HepG2 (cell line): Measurements from ENCODE around the gene ARHGEF40. TPM values are rescaled to one million over a fixed set of nuclear protein-coding genes. Genes with fewer than 3 reads are reported as not detected.

Source experiments
- ATF7-NPFF ChIP-seq: sonication (generic); formaldehyde crosslinking; IDR thresholded peaks from 2 replicates; pipeline ENCODE4 v1.8.1; 2023; ENCODE audit warnings: mild to moderate bottlenecking, low read depth, missing genetic modification reagents, moderate library complexity
- CTCF ChIP-seq: sonication (generic); formaldehyde crosslinking; IDR thresholded peaks from 2 replicates; pipeline ENCODE4 v1.5.0; 2020; ENCODE audit warnings: mild to moderate bottlenecking, missing genetic modification reagents, moderate library complexity
- GMEB1 ChIP-seq: sonication (generic); formaldehyde crosslinking; IDR thresholded peaks from 2 replicates; pipeline ENCODE4 v1.5.1; 2020; ENCODE audit warnings: missing genetic modification reagents, mild to moderate bottlenecking, borderline replicate concordance
- GMEB2 ChIP-seq: IDR thresholded peaks from 2 replicates; pipeline ENCODE4 v1.6.1; 2016; ENCODE audit warnings: missing biosample characterization, missing genetic modification reagents, low read depth
- HDAC1 ChIP-seq: sonication (generic); formaldehyde crosslinking; IDR thresholded peaks from 2 replicates; pipeline ENCODE4 v1.5.1; 2020; ENCODE audit warnings: mild to moderate bottlenecking, missing genetic modification reagents
- HNRNPL ChIP-seq: fragments of 200-400 bp; formaldehyde crosslinking; IDR thresholded peaks from 2 replicates; pipeline ENCODE4 v1.6.1; 2017; ENCODE audit warnings: mild to moderate bottlenecking, low read depth, low read length
- IRF9 ChIP-seq: sonication (generic); formaldehyde crosslinking; IDR thresholded peaks from 2 replicates; pipeline ENCODE4 v1.8.0; 2022; ENCODE audit warnings: missing genetic modification reagents, mild to moderate bottlenecking, borderline replicate concordance
- KDM4B ChIP-seq: sonication (generic); formaldehyde crosslinking; IDR thresholded peaks from 2 replicates; pipeline ENCODE4 v1.4.0; 2020; ENCODE audit warnings: missing genetic modification reagents
- PTBP1 ChIP-seq: fragments of 200-400 bp; formaldehyde crosslinking; IDR thresholded peaks from 2 replicates; pipeline ENCODE4 v1.6.1; 2018; ENCODE audit warnings: low read length, low read depth; ENCODE audit not compliant: poor library complexity, severe bottlenecking
- RBM22 ChIP-seq: fragments of 200-400 bp; formaldehyde crosslinking; optimal IDR thresholded peaks from 2 replicates; pipeline ENCODE3; 2017; ENCODE audit warnings: mild to moderate bottlenecking, low read length, moderate library complexity
- ZBTB1 ChIP-seq: sonication (generic); formaldehyde crosslinking; IDR thresholded peaks from 2 replicates; pipeline ENCODE4 v1.4.0; 2020; ENCODE audit warnings: missing genetic modification reagents, borderline replicate concordance
- ZNF333 ChIP-seq: sonication (generic); formaldehyde crosslinking; IDR thresholded peaks from 2 replicates; pipeline ENCODE4 v1.4.0; 2020; ENCODE audit warnings: mild to moderate bottlenecking, missing genetic modification reagents, borderline replicate concordance
- ZNF383 ChIP-seq: sonication (generic); formaldehyde crosslinking; IDR thresholded peaks from 2 replicates; pipeline ENCODE4 v1.4.0; 2020; ENCODE audit warnings: missing genetic modification reagents, mild to moderate bottlenecking, borderline replicate concordance
- ZNF672 ChIP-seq: sonication (generic); formaldehyde crosslinking; IDR thresholded peaks from 2 replicates; pipeline ENCODE4 v1.8.1; 2022; ENCODE audit warnings: missing genetic modification reagents
- ZNF772 ChIP-seq: sonication (generic); formaldehyde crosslinking; IDR thresholded peaks from 2 replicates; pipeline ENCODE4 v1.5.0; 2020; ENCODE audit warnings: mild to moderate bottlenecking, missing genetic modification reagents
- ZNF850 ChIP-seq: sonication (generic); formaldehyde crosslinking; conservative IDR thresholded peaks from 2 replicates; pipeline ENCODE4 v1.9.0; 2021; ENCODE audit warnings: mild to moderate bottlenecking, missing genetic modification reagents
- polyA plus RNA-seq, 8 experiments: library from polyadenylated mRNA; depleted of rRNA in 3 of 8; stranded (reverse) in 7 of 8; unstranded in 1 of 8; fragments of >200 nt; fragmentation: Illumina TruSeq in 4 of 8; extraction: Trizol in 4 of 8; gene quantifications; 2 replicates each; pipeline versions ENCODE4 v1.2.1 to v1.2.3, GENCODE V29; 2011 to 2016; ENCODE audit warnings: low read depth in 4 of 8, missing spikeins in 1 of 8, mixed read lengths in 1 of 8; ENCODE audit not compliant: insufficient read depth in 1 of 8
- total RNA-seq, 5 experiments: library from RNA; depleted of rRNA; stranded (reverse); fragments of >200 nt; fragmentation: Illumina TruSeq; extraction: Trizol; gene quantifications; 2 replicates each; pipeline ENCODE4 v1.2.3, GENCODE V29; 2016; ENCODE audit warnings: low read depth in 1 of 5

The ARHGEF40 gene
- total and polyA plus RNA-seq, 2 of the 13 experiments (the other 11 are each of a cell fraction or from before 2014, with no cell fraction given): 28.1 to 78.1 TPM

DNA sequence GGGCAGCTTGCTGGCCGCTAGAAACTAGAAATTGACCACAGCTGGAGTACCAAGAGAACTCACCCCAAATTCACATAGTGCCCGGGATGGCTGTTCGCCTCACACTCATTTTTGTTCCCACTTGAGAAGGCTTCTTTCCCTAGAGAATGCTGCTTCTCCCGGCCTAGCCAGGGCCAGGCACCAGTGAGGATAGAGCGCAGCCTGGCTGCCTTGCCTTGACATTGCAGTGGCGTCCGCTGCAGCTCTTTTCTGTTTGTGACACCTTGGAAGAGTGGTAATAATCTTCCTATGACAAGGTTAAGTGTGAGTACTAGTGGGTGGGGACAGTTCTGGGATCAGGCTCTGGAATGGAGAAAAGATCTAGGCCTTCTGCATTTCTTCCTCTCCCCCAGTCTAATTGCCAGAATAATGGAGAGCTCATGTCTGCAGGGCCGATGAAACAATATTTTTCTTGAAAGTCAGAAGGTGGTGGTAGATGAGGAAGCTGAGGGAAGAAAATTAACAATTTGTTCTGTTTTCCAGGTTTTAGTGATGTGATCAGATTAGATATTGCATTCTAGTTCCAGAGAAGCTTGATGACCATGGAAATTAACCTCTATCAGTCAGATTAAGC, 34.5 kb downstream of the ARHGEF40 start (continued):
- TF ChIP-seq ZNF850 (CRISPR knock-in tag): no peak
- peak; percentile 100 for TF ChIP-seq CTCF (CRISPR knock-in tag)
- 0 out of 2 replicates have a peak, but pooled peaks have one; percentile 37 for TF ChIP-seq ZNF333
- no peak for TF ChIP-seq ZNF383 (CRISPR knock-in tag)
- TF ChIP-seq IRF9 (CRISPR knock-in tag): no peak
- TF ChIP-seq HNRNPL: no peak
- TF ChIP-seq HDAC1 (CRISPR knock-in tag): no peak
- peak; percentile 81 for TF ChIP-seq RBM22
- TF ChIP-seq ZNF672 (CRISPR knock-in tag): no peak
- no peak; the same call in 1 of the 2 replicates for TF ChIP-seq ZNF772 (CRISPR knock-in tag)
- no peak; the same call in 1 of the 2 replicates for TF ChIP-seq GMEB2 (CRISPR knock-in tag)
- no peak for TF ChIP-seq PTBP1
- TF ChIP-seq KDM4B: no peak; the same call in 1 of the 2 replicates
- no peak for TF ChIP-seq GMEB1 (CRISPR knock-in tag)
- no peak for TF ChIP-seq ZBTB1 (CRISPR knock-in tag)
- TF ChIP-seq ATF7-NPFF: no peak
